Right atrium auricular region (tissue), 2 donors: ENCODE data around the gene DGCR6L. TPM values are rescaled to one million over a fixed set of nuclear protein-coding genes. Genes with fewer than 3 reads are reported as not detected.
"Not testable (repeated sequence)": the region's sequence is repeated elsewhere in the genome, so short reads cannot be mapped to it uniquely, and the experiment has no call there.

Experiments
- DNase-seq: peaks from one replicate; pipeline ENCODE4 v3.0.0-alpha.2; 2019; ENCODE audit warnings: low spot score
- H3K27ac ChIP-seq, 2 donors: fragments of 200-600 bp; sonication (generic); 1 replicate in 1 of 2; 2 replicates in 1 of 2; pipeline ENCODE4 v1.5.1; 2016 to 2019
- H3K27me3 ChIP-seq, 2 donors: fragments of 200-600 bp; sonication (generic); one replicate each; pipeline versions ENCODE4 v1.5.1 to v1.6.0; 2017 to 2019
- H3K36me3 ChIP-seq: fragments of 200-600 bp; sonication (generic); one replicate; pipeline ENCODE4 v1.5.1; 2016
- H3K4me1 ChIP-seq, 2 donors: fragments of 200-600 bp; sonication (generic); one replicate each; pipeline versions ENCODE4 v1.5.1 to v1.6.0; 2017 to 2019
- H3K4me3 ChIP-seq, 2 donors: fragments of 200-600 bp; sonication (generic); 1 replicate in 1 of 2; 2 replicates in 1 of 2; pipeline ENCODE4 v1.5.1; 2017 to 2019; ENCODE audit warnings: mild to moderate bottlenecking in 1 of 2, moderate library complexity in 1 of 2
- H3K9me3 ChIP-seq, 2 donors: fragments of 200-600 bp; sonication (generic); one replicate each; pipeline ENCODE4 v1.5.1; 2019
- total RNA-seq, 2 donors: library from RNA; depleted of rRNA; stranded (reverse); fragments of >200 nt; gene quantifications; one replicate each; pipeline ENCODE4 v1.1.0, GENCODE V29; 2016
- TF ChIP-seq, protein P1 (sequence below), 2 donors: fragments of 200-600 bp; sonication (generic); IDR thresholded peaks; one replicate each; pipeline ENCODE4 v1.5.1; 2019; ENCODE audit warnings: antibody characterized with exemption in 2 of 2

The DGCR6L gene
- total RNA-seq: 10 to 100 TPM; 60.4 to 64.3 TPM

DNA sequence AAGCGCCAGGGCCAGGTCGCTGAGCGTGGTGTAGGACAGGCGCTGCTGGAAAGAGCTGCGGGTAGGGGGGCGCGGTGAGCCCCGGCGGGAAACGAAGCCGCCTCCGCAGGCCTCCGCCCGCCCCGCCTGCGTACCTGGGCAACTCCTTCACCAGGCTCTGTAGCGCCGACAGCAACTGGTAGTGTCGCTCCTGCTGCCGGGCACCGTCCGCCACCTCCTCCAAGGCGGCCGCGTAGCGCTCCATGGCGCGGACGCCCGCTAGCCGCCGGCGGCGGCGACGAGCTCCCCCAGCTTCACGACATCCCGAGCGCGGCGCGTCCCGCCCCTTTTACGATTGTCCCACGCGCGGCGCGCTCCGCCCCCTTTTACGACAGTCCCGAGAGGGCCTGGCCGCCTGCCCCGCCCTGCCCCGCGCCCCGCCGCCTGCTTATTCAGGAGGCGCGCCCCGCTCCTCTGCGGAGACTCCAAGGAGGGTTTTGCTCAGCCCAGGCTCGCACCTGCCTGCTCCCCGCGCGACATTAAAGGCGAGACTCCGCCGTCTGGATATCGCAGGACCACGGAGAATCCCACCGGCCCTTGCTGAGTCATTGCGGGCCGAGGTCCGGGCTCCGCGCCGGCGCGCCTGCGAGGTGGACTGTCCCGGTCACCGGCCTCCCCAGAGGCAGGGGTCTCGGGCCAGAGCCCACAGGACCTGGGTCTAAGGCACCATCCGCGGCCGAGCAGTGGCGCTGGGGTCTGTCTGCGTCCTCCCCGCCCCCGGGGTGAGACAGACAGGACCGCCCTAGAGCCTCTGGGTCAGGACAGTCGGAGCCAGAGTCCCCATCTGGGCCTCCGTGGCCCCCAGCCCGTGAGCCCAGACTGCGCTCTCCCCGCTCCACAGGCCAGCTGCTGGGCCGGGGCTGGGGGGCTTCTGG lies at the start of gene DGCR6L:
Gene DGCR6L (minus strand): TSS at position 316 of the 914 bp plus-strand sequence. CDS start 72 bp downstream, at position 244.
- H3K27ac ChIP-seq: peak within 1 kb of the TSS; percentile 92
- H3K9me3 ChIP-seq: no peaks in the 10 kb centered on the region
- TF ChIP-seq, protein P1, sequence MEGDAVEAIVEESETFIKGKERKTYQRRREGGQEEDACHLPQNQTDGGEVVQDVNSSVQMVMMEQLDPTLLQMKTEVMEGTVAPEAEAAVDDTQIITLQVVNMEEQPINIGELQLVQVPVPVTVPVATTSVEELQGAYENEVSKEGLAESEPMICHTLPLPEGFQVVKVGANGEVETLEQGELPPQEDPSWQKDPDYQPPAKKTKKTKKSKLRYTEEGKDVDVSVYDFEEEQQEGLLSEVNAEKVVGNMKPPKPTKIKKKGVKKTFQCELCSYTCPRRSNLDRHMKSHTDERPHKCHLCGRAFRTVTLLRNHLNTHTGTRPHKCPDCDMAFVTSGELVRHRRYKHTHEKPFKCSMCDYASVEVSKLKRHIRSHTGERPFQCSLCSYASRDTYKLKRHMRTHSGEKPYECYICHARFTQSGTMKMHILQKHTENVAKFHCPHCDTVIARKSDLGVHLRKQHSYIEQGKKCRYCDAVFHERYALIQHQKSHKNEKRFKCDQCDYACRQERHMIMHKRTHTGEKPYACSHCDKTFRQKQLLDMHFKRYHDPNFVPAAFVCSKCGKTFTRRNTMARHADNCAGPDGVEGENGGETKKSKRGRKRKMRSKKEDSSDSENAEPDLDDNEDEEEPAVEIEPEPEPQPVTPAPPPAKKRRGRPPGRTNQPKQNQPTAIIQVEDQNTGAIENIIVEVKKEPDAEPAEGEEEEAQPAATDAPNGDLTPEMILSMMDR (IDR thresholded peaks at IDR 0.05): no peak
- H3K4me3 ChIP-seq: peak within 1 kb of the TSS; percentile 77 to 92
- DNase-seq: peak; percentile 95
- H3K4me1 ChIP-seq: peaks cover 0 to 43% of the 10 kb centered on the region in 2 donors
- no peaks in the 10 kb centered on the region for H3K27me3 ChIP-seq
- no peaks in the 10 kb centered on the region for H3K36me3 ChIP-seq

DNA sequence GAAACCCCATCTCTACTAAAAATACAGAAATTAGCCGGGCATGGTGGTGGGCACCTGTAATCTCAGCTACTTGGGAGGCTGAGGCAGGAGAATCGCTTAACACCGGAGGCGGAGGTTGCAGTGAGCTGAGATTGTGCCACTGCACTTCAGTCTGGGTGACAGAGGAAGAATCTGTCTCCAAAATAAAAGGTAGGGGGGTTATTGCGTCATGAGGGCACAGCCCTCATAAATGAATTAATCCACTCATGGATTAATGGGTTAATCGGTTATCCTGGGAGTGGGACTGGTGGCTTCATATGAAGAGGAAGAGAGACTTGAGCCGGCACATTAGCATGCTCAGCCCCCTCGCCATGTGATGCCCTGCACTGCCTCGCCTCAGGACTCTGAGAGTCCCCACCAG lies 49.0 kb upstream of the DGCR6L start:
- not testable (repeated sequence) for H3K4me3 ChIP-seq, DNase-seq, H3K27ac ChIP-seq

DNA sequence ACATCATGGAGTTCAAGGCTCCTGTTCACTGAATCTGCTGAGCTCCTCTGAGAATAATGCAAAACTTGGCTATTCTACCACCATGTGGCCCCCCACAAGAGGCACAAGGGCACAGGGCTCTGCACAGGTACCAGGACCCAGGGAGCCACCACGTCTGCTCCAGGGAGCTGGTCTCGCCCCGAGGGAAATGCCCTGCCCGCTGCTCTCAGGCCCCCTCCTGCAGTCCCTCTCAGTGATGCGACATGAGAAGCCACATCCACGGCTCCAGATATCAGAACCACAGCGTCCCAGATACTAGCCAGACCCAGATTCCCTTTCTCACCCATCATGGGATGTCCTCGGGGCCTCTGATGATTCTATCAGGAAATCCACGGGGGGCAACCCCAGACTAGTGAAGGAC lies 47.0 kb upstream of the DGCR6L start:
- not testable (repeated sequence) for H3K4me1 ChIP-seq, H3K36me3 ChIP-seq, H3K27me3 ChIP-seq, H3K9me3 ChIP-seq, DNase-seq, H3K27ac ChIP-seq, H3K4me3 ChIP-seq

More for the DNA sequence above, 49.0 kb upstream of the DGCR6L start:
- not testable (repeated sequence) for H3K4me1 ChIP-seq, H3K36me3 ChIP-seq, H3K9me3 ChIP-seq, H3K27me3 ChIP-seq

DNA sequence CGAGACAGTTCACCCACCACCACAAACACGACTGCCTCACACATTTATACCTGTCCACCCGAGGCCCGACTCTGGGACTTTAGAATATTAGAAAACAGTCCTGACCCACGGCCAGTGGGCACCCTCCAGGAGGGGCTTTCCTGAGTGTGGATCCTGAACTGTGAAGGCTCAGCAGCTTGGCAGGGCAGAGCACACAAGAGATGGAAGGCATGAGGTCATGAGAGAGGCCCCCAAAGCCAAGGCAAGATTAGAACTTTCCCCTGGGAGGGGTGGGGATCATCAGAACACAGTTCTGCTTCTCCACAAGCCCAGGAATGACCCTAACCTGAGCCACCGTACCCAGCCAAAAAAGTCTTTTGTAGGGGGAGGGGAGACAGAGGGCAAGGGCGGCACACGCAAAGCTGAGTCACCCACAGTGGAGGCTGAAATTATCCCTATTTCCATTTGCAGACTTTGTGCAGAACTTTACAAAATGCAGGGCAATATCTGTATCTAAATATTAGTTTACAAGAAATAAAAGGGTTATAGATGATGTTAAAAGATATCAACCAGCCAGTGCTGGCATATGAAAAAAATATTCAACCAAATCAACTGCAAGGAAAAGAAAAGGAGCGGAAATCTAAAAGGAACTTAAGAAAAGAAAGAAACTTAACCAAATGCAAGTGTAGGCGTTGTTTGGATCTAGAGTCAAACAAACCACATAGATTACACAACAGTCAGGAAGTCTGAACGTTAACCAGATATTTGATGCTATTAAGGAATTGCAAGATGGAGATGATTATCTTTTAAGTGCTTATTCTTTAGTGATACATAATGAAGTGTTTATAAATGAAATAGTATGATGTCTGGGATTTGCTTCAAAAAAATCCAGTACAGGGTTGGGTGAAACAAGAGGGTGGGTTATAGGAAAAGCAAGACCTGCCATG lies 44.7 kb upstream of the DGCR6L start:
- not testable (repeated sequence) for H3K4me3 ChIP-seq, H3K27ac ChIP-seq, DNase-seq

DNA sequence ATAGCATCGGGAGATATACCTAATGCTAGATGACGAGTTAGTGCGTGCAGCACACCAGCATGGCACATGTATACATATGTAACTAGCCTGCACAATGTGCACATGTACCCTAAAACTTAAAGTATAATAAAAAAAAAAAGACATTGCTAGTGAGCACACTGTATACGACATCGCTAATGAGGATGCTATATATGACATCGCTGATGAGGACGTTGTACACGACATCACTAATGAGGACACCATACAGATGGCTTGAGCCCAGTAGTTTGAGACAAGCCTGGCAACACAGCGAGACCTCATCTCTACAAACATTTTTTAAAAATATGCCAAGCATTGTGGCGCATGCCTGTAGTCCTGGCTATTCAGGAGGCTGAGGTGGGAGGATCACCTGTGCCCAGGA lies 42.5 kb upstream of the DGCR6L start:
- H3K9me3 ChIP-seq, DNase-seq, H3K36me3 ChIP-seq, H3K27ac ChIP-seq, H3K4me1 ChIP-seq, H3K4me3 ChIP-seq, H3K27me3 ChIP-seq: not testable (repeated sequence)

More for the DNA sequence above, 44.7 kb upstream of the DGCR6L start:
- not testable (repeated sequence) for H3K27me3 ChIP-seq, H3K9me3 ChIP-seq, H3K36me3 ChIP-seq, H3K4me1 ChIP-seq

DNA sequence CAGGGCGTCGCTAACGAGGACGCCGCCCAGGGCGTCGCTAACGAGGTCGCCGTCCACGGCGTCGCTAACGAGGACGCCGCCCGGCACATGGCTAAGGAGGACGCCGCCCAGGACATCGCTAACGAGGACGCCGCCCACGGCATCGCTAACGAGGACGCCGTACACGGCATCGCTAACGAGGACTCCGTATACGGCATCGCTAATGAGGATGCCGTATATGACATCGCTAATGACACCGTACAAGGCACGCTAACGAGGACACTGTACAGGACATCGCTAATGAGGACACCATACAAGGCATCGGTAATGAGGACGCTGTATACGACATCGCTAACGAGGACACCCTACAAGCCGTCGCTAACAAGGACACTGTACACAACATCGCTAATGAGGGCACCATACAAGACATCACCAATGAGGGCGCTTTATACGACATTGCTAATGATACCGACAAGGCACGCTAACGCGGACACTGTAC lies 41.9 kb upstream of the DGCR6L start:
- not testable (repeated sequence) for H3K27ac ChIP-seq, H3K9me3 ChIP-seq

DNA sequence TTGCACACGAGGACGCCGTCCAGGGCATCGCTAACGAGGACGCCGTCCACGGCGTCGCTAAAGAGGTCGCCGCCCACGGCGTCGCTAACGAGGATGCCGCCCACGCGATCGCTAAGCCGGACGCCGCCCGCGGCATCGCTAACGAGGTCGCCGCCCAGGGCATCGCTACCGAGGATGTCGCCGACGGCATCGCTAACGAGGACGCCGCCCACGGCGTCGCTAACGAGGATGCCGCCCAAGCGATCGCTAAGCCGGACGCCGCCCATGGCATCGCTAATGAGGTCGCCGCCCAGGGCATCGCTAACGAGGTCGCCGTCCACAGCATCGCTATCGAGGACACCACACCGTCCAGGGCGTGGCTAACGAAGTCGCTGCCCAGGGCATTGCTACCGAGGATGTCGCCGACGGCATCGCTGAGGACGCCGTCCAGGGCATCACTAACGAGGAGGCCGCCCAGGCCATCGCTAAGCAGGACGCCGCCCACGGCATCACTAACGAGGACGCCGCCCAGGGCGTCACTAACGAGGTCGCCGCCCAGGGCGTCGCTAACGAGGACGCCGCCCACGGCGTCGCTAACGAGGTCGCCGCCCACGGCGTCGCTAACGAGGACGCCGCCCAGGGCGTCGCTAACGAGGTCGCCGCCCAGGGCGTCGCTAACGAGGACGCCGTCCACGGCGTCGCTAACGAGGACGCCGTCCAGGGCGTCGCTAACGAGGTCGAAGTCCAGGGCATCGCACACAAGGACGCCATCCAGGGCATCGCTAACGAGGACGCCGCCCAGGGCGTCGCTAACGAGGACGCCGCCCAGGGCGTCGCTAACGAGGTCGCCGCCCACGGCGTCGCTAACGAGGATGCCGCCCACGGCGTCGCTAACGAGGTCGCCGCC lies 41.2 kb upstream of the DGCR6L start:
- not testable (repeated sequence) for H3K4me3 ChIP-seq, H3K4me1 ChIP-seq, H3K9me3 ChIP-seq, DNase-seq, H3K36me3 ChIP-seq, H3K27me3 ChIP-seq, H3K27ac ChIP-seq

More for the DNA sequence above, 41.9 kb upstream of the DGCR6L start:
- DNase-seq, H3K27me3 ChIP-seq, H3K4me3 ChIP-seq, H3K36me3 ChIP-seq, H3K4me1 ChIP-seq: not testable (repeated sequence)

DNA sequence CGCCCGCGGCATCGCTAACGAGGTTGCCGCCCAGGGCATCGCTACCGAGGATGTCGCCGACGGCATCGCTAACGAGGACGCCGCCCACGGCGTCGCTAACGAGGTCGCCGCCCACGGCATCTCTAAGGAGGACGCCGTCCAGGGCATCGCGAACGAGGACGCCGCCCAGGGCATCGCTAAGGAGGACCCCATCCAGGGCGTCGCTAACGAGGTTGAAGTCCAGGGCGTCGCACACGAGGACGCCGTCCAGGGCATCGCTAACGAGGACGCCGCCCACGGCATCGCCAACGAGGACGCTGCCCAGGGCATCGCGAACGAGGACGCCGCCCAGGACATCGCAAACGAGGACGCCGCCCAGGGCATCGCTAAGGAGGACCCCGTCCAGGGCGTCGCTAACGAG lies 40.4 kb upstream of the DGCR6L start:
- DNase-seq, H3K36me3 ChIP-seq: not testable (repeated sequence)

DNA sequence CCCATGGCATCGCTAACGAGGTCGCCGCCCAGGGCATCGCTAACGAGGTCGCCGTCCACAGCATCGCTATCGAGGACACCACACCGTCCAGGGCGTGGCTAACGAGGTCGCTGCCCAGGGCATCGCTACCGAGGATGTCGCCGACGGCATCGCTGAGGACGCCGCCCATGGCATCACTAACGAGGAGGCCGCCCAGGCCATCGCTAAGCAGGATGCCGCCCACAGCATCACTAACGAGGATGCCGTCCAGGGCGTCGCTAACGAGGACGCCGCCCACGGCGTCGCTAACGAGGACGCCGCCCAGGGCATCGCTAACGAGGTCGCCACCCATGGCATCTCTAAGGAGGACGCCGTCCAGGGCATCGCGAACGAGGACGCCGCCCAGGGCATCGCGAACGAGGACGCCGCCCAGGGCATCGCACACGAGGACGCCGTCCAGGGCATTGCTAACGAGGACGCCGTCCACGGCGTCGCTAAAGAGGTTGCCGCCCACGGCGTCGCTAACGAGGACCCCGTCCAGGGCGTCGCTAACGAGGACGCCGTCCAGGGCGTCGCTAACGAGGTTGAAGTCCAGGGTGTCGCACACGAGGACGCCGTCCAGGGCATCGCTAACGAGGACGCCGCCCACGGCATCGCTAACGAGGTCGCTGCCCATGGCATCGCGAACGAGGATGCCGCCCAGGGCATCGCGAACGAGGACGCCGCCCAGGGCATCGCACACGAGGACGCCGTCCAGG lies 38.8 kb upstream of the DGCR6L start:
- not testable (repeated sequence) for H3K27ac ChIP-seq, DNase-seq, H3K36me3 ChIP-seq, H3K4me3 ChIP-seq, H3K4me1 ChIP-seq, H3K27me3 ChIP-seq, H3K9me3 ChIP-seq

More for the DNA sequence above, 40.4 kb upstream of the DGCR6L start:
- H3K27ac ChIP-seq, H3K27me3 ChIP-seq, H3K4me3 ChIP-seq, H3K4me1 ChIP-seq, H3K9me3 ChIP-seq: not testable (repeated sequence)

DNA sequence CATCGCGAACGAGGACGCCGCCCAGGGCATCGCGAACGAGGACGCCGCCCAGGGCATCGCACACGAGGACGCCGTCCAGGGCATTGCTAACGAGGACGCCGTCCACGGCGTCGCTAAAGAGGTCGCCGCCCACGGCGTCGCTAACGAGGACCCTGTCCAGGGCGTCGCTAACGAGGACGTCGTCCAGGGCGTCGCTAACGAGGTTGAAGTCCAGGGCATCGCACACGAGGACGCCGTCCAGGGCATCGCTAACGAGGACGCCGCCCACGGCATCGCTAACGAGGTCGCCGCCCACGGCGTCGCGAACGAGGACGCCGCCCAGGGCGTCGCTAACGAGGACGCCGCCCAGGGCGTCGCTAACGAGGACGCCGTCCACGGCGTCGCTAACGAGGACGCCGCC lies 38.1 kb upstream of the DGCR6L start:
- not testable (repeated sequence) for DNase-seq, H3K9me3 ChIP-seq, H3K4me1 ChIP-seq, H3K36me3 ChIP-seq, H3K27me3 ChIP-seq, H3K27ac ChIP-seq, H3K4me3 ChIP-seq

DNA sequence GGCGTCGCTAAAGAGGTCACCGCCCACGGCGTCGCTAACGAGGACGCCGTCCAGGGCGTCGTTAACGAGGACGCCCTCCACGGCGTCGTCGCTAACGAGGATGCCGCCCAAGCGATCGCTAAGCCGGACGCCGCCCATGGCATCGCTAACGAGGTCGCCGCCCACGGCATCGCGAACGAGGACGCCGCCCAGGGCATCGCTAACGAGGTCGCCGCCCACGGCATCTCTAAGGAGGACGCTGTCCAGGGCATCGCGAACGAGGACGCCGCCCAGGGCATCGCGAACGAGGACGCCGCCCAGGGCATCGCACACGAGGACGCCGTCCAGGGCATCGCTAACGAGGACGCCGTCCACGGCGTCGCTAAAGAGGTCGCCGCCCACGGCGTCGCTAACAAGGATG lies 37.0 kb upstream of the DGCR6L start:
- not testable (repeated sequence) for DNase-seq, H3K4me3 ChIP-seq, H3K36me3 ChIP-seq, H3K27ac ChIP-seq, H3K4me1 ChIP-seq, H3K27me3 ChIP-seq, H3K9me3 ChIP-seq

DNA sequence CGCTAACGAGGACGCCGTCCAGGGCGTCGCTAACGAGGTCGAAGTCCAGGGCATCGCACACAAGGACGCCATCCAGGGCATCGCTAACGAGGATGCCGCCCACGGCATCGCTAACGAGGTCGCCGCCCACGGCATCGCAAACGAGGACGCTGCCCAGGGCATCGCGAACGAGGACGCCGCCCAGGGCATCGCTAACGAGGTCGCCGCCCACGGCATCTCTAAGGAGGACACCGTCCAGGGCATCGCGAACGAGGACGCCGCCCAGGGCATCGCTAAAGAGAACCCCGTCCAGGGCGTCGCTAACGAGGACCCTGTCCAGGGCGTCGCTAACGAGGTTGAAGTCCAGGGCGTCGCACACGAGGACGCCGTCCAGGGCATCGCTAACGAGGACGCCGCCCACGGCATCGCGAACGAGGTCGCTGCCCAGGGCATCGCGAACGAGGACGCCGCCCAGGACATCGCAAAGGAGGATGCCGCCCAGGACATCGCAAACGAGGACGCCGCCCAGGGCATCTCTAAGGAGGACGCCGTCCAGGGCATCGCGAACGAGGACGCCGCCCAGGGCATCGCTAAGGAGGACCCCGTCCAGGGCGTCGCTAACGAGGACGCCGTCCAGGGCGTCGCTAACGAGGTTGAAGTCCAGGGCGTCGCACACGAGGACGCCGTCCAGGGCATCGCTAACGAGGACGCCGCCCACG lies 36.2 kb upstream of the DGCR6L start:
- not testable (repeated sequence) for H3K9me3 ChIP-seq, H3K27me3 ChIP-seq, DNase-seq, H3K36me3 ChIP-seq, H3K4me1 ChIP-seq, H3K4me3 ChIP-seq, H3K27ac ChIP-seq
